ENCODE data around the gene NETO1.
A peak's percentile ranks its signal among the peaks of the same experiment; 100 is the strongest.

The NETO1 gene

DNA sequence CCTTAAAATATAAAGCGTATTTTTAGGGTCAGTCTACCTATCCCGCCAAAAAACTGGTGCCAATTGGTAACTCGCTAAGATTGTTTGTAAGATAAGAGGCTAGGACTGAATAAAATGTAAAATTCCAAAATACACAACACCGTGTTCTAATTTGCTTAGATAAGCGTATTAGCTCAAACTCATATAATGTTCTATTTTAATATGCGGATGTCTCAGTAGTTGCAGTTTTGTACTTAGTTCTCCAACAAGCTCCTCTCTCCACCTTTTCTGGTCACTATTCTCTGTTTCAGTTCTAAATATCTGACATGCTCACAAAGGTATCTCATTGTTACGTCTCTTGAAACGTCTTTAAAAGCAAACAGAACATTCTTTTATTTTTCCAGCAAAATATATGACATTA lies 24.0 kb downstream of the NETO1 start:
- DNase-seq = no peak

DNA sequence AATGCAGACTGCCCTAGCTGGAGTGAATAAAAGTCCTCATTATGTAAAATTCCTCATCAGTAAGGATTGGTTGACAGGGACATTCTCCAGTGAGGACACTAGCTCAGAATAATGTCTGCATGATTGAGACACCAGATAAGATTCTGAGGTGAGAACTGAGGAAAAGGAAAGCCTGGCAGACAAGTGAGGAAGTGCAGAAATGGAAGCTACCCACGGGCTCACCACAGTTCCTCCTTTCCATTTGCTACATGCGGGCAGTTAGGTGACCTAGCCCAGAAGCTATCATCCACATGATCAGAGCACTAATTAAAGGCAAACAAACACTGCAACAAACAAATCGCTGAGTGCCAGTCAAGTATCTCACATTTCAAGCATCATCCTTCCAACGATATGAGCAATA lies 27.7 kb downstream of the NETO1 start:
- no peak for DNase-seq

DNA sequence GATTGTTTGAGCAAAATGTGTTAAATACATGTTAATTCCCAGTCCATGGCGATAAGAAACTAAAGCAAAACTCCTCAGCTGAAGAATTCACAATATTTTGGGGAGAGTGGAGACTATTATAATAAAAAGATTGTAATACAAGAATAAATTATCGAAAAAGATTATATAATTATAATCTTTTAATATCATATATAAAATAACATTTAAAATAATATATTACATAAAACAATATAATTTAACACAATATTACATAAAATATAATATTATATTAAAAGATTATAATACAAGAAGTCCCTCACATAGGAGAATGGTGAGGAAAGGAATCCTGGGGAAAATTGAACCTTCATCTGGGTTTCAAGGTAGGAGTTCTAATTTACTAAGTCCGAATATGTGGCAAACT lies 33.1 kb downstream of the NETO1 start:
- DNase-seq = no peak

DNA sequence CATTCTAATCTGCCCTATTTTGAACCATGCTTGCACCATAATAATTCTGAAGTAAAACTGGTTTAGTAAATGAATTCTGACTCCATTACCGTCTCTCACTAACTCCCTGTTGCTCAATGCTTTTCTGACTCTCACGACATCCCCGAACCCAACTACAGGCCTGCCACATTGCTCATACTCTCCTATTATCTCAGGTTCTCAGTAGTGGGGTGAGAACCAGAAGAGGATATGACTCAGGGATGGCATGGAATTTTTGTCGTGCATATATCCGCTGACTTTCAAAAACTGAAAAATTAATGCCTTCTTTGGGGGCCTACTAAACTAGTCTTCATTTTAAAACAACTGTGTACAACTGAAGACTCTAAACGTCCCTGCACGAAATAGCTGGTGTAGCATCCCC lies 34.3 kb downstream of the NETO1 start:
- no peak for DNase-seq

DNA sequence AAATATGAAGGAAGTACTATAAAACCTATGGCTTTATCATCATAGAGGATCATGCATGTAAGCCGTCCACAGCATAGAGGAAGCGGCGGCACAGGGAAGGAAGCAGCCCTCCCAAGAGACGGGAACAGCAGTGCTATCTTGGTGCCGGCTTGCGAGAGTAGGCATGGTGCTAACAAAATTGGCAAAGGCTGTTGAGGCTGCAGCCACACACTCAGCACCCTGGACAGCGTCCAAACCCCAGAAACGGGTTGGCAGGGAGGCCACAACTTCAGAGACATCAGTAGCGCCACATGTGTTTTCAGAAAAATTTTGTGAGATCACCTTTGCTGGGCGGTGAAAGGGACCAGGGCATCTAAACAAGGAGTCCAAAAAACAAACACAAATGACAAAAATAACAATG lies 37.7 kb downstream of the NETO1 start:
- no peak for DNase-seq

DNA sequence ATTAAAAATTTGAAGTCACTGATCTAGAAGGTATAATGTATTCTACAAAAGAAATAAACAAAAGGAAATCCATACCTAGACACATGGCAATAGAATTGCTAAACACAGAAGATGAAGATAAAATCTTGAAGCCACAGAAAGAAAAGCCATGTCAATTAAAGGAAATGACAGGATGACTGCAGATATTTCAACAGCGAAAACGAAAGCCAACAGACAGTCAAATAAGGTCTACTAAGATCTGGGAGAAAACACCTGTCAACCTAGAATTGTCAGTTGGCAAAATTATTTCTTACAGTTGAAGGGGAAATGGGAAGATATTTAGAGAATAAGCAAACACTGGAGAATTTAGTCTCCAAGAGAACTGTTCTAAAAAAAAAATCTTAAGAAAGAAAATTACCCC lies 39.2 kb downstream of the NETO1 start:
- DNase-seq = no peak

DNA sequence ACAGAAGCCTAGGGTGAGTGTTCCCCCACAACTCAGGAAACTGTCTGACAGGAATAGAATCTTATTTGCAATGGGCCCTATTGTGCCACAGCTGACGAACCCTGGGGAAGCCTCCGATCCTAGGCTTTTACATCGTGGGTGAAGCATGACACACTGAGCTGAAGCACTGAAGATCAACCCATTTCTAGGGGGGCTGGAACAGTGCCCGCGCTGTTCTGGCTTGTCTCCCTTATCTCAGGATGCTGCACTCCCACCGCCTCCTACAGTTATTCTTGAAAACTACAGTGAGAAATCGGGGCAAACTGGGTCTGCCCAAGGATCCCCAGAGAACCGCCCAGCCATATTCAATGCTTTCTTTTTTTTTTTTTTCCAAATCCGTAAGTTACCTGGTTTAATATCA lies 41.1 kb downstream of the NETO1 start:
- no peak for DNase-seq

DNA sequence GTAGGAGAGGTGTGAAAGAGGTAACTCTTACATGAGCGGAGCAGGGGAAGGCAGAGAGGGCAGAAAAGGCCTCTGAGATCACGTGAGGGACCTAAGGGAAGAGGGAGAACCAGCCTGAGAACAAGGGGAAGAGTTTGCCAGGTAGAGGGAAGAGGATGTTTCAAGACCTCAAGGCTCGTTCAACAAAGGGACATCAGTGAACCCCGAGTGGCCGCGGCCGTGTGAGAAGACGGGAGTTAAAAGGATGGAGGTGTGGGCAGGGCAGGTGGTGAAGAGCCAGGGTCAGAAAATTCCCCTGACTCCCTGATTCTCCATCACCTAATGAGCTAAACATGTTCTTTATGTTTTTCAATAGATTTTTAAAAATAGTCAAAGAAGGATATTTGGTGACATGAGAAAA lies 44.4 kb downstream of the NETO1 start:
- no peak for DNase-seq

DNA sequence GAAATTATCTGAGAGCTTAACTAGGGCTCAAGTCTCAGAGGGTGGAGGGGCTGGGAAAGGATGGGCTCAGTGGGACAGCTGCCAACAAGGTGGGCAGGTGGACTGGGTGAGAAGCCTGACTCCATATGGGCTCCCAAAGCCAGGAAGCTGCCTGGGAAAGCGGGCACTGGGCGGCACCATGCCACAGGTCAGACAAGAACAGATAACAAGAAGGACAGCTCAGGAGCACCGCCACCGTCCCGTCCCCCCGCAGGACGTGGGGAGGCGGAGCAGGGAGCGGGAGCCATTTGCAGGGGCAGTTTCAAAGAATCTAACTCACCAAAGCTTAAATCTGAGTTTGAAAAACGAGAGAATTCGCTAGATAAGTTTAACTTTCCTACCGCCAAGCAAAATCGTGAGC lies 45.6 kb downstream of the NETO1 start:
- DNase-seq = no peak

DNA sequence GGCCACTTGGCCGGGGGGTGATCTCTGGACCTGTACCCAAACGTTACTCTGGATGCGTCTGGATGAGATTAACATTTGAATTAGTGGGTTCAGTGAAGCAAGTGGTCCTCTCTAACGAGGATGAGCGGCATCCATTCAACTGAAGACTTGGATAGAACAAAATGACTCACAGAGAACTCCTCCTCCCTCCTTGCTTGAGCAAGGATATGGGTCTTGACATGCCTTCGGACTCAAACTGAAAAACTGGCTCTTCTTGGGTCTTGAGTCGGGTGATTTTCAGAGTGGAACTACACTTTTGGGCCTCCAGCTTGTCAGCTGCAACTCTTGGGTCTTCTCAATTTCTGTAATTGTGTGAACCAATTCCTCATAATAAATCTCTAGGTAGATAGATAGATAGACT lies 47.2 kb downstream of the NETO1 start:
- DNase-seq = no peak

DNA sequence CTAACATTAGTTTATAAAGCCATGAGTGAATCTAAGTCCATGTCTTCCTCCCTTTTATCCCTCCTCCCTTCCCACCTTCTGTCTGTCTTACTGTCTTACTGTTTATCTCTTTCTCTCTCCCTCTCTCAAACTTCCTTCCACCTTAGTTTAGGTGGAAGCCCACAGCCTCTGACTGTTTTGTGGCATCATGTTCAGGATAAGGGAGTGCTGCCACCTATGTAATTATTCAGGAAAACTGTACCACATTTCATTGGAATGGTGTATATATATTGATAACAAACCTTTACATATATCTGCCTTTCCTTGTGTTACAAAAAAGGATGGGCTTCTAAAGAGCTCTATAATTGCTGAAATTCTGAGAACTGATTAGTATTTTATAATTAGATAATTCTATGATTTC lies 48.7 kb downstream of the NETO1 start:
- DNase-seq = no peak

DNA sequence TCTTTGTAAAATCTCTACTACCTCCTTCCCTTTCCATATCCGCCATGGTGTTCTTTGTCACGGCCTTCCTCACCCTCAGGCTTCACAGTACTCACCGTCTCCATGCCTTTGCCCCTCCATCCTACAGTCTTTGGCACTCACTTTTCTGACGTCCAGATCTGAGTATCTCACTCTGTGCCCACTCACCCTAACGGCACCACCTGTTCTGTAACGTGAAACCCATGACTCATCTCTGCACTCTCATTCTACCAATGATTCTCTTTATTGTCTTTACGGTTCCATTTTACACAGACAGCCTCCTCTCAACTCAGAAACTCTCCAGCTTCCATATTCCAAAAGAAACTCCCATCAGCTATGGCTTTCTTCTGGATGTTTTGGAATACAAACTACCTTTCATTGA lies 56.7 kb downstream of the NETO1 start:
- DNase-seq = no peak

DNA sequence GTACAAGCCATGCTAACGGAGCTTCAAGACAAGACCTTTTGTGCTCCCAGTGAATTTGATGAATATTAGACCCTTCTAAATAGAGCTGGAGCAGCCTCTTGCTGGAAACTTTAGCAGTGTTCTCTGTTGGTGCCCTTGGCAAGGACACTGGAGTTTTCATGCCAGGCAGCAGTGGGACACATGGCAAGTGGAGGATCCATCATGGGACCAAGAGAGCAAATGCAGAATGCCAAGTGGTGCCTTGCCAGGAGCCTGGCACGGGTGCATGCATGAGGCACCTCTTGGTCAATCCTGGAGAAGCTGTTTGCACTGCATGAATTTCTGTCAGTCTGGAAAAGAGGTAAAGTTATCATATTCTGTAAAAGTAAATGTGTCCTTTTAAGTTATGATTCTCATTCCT lies 59.1 kb downstream of the NETO1 start:
- no peak for DNase-seq

DNA sequence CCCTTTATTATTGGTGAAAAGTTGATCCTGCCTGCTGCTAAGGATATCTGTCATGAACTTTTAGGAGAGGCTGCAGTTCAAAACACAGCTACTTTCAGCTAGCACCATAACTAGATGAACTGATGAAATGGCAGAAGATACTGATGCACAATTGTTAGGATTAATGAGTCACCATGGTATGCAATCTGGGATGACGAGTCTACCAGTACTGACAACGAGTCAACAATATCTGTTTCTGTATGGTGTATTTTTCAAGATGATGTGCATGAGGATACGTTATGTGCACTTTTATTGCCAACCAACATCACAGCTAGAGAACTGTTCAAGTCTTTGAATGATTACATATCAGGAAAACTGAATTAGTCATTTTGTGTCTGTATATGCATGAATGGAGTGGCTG lies 68.7 kb downstream of the NETO1 start:
- DNase-seq = no peak

DNA sequence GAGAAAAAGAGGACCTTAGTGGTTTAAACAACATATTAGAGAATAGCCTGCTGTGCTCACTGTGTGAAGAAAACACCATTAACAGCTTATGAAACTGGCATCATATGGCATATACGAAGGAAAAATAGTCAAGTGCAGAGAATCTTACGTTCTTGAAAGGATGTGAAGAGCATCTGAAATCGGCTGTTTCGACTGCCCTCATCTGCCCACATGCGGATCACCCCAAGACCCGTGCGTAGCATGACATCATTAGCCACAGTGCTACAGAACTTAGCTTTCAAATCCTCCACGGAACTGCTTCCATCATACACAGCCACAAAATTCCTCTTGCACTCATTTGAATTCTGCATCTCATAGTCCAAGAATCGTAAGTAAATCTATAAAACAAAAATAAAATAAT lies 84.3 kb downstream of the NETO1 start:
- no peak for DNase-seq

DNA sequence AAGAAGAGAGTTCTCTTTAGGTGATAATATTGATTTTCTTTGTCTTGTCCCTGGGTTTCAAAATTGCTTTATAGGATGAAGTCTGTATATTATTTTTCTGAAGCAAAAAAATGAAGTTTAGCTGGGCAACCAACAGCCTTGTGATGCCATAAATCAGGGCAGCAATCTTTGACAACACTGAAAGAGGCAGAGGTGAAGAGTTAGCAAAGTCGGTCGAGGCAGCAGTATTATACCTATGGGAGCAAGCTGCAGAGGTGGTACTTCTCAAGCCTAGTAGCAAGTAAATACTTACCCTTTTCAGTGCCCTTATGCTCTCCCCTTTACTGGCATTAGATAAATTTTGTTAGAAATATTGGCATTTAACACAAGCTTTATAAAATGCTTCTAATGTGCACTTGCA lies 92.9 kb downstream of the NETO1 start:
- no peak for DNase-seq

DNA sequence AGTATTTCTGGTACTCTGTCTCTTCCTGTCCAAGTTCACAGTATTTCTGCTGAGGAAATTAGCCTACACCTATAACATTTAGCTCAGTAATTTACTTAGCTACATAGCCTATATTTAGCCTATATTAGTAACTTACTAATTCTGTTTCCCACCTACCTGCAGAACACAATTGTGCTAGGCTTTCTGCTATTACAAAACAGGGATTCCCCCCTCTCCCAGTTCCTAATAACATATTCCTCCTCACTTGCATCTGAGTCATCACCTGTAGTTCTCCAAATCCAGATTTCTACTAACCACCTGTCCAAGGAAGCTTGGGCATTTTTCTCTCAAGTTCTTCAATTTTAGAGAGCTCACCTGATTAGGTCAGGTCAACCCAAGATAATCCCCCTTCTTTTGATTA lies 94.9 kb downstream of the NETO1 start:
- no peak for DNase-seq

DNA sequence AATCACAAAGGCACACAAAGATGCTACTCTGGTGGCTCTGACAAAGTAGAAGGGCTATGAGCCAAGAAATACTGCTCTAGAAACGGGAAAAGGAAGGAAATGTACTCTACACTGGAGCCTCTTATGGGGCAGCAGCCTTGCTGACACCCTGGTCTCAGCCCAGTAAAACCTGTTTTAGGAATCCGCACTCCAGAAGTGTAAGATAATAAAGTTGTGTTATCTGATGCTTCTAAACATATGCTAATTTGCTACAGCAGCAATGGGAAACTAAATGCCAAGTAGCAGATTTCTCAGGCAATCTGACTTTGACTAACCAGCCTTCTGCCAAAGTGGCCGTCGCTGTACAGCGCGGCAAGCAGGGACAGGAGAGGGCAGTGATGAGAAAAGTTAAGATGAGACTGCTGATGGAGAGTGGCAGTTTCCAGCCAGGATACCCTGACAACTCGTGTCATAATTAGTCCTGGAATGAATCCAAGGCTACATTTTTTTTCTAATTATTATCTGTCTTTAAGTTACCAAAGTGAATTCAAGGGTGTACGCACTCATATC lies 99.0 kb downstream of the NETO1 start:
- no peak for DNase-seq

DNA sequence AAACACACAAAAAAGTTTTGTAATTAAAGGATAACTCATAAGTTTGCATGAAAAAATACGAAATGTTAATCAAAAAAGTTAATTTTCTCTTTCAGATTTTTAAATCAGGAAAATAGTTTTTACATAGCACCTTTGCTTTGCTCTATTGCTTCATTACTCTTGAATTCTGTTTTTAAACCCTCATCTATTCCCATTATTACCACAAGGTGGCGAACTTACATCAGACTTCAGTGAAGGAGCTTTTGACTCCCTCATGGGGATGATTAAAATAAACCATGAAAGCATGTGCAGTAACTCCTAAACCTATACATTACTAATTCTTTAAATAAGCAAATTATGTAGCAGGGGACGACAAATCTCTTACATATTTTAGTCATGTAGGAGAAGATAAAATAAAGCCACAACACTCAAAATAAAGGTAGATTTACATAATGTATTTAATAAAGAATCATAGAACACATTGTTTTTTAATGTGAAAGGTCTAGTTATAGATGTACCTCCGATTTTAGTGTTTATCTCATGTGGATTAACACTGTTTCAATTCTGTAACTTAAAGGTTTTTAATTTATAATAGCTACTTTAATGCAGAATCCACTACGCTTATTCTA lies 105.2 kb downstream of the NETO1 start:
- peak; percentile 12 for DNase-seq

DNA sequence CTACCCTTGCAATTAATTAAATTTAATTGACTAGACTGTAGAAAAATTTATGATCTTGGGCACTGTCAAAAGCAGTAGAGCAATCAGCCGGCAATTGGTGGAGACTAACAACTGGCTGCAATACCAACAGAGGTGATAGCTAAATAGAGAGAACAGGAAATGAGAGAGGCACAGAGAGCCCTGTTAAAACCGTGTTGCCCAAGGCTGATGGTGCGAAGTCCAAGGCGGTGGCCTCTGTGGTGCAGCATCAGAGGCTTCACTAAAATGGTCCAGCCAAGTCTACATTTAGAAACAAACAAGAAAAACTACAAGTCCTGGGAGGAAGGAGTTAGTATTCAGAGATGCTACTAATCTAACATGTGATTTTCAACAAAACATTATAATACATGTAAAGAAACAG lies 115.6 kb downstream of the NETO1 start:
- DNase-seq = no peak

DNA sequence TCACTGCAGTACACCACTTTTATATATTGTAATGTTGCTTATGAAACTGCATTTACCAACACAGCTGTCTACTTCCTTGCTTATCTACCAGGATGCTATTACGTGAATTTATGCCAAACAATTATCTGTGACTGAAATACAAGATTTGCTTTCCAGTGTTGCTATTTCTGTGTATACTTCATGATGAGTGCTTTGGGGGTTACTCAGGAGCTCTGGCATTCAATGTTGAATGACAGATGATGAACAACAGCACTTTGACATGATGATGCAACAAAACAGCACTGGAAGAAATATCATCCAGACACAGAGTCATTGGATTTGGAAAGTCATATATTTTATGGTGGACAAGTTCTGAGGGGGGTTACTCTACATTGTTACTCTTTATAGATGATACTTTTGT lies 125.8 kb downstream of the NETO1 start:
- DNase-seq = no peak

DNA sequence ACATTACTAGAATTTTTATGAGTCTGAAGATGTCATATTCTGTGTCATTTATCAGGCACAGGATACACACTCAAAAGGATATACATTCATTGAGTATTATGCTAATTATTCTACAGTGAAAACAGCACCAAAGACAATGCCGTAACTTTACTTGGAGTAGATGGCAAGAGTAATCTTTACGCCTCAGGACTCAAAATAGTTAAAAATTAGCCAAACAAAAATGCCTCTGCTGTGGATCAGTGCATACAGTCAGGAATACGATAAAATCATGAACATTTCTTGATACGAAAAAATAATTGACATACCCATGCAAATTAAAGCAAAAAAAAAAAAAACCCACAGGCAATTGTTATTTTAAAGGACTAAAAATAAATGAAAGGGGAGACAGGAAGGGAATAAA lies 129.7 kb downstream of the NETO1 start:
- no peak for DNase-seq

DNA sequence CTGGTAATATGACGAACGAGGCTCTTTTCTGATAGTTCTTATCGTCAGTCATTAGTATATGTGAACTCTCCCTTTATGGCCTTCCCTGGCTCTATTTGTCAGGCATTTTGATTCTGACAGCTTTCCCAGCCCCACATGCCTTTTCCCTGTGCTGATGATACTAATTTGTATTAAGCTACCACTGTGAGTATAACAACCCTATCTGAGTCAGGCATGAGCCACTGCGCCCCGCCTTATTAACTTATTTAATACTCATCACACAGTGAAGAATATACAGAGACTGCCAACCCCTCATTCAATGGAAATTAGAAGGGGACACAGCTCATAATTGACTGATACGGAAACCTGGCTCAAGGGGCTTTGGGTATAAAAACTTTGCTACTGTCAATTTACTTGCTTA lies 140.0 kb downstream of the NETO1 start:
- no peak for DNase-seq

DNA sequence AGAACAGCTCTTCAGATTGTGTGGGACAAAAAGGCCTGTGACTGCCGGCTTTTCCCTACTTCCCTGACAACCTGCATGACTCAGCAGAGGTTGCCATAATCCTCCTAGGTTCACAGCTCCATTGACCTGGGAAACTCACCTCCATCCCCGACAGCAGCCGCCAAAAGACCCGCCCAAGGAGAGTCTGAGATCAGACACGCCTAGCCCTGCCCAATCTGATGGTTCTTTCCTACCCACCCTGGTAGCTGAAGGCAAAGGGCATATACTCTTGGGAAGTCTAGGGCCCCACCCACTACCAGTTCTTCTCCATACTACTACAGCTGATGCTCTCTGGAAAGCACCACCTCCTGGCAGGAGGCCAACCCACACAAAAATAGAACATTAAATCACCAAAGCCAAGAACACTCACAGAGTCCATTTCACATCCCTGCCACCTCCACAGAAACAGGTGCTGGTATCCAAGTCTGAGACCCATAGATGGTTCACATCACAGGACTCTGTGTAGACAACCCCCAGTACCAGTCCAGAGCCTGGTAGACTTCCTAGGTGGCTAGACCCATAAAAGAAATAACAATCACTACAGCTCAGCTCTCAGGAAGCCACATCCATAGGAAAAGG lies 140.6 kb downstream of the NETO1 start:
- DNase-seq = no peak

DNA sequence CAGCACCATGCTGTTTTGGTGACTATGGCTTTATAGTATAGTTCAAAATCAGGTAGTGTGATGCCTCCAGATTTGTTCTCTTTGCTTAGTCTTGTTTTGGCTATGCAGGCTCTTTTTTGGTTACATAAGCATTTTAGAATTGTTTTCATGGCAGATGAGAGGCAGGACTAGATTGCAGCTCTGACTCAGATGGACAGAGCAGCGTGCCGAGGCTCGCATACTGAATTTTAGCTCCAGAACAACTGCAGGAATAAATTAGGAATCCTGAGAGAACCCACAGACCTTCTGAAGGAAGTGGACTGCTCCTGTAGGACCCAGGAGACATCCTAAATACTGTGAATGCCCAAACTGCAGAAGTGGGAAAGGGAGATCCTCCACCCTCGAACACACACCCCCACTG lies 141.6 kb downstream of the NETO1 start:
- DNase-seq = no peak
